ENCODE results near the gene CNTNAP5. TPM values are rescaled to one million over a fixed set of nuclear protein-coding genes. Genes with fewer than 3 reads are reported as not detected.
A peak's percentile ranks its signal among the peaks of the same experiment; 100 is the strongest.

The CNTNAP5 gene
- total and polyA plus RNA-seq, 7 donors: not detected

DNA sequence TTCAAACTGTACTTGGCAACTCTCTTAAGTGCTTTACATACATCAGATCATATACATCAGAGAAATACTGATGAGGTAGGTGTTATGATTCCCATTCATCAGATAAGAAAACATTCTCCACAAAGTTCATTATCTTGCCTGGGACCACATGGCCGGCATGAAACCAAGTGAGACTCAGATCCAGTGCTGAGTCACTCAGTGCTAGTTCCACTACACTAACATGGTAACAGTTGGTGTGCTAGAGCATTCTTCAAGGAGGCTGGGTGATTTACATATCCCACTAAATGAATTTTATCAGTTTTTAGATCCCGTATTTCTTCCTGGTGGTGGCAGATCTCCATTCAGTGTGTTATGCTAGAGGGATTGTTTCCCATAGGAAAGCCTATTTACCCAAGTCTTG is 772.0 kb downstream of the CNTNAP5 start:
- DNase-seq (no peak), ATAC-seq (no peak)
- H3K27ac ChIP-seq: no peak overlapping the region
- H3K9me3 ChIP-seq: no peaks in the 10 kb centered on the region
- intact Hi-C loops (cut with DNase I): no loop called here
- 87 to 92% (median 88%) methylated on average over 2 of the region's 2 CpGs for WGBS, 3 donors
- H3K4me3 ChIP-seq: no peak overlapping the region
- no peaks in the 10 kb centered on the region for H3K4me1 ChIP-seq
- no peaks in the 10 kb centered on the region for H3K36me3 ChIP-seq (ENCODE audit: insufficient read depth in 1 of 2, low read depth in 1 of 2)
- no peaks in the 10 kb centered on the region for H3K27me3 ChIP-seq (ENCODE audit: insufficient read depth in 3 of 3, low read length in 2 of 3)
- TF ChIP-seq, protein P1, sequence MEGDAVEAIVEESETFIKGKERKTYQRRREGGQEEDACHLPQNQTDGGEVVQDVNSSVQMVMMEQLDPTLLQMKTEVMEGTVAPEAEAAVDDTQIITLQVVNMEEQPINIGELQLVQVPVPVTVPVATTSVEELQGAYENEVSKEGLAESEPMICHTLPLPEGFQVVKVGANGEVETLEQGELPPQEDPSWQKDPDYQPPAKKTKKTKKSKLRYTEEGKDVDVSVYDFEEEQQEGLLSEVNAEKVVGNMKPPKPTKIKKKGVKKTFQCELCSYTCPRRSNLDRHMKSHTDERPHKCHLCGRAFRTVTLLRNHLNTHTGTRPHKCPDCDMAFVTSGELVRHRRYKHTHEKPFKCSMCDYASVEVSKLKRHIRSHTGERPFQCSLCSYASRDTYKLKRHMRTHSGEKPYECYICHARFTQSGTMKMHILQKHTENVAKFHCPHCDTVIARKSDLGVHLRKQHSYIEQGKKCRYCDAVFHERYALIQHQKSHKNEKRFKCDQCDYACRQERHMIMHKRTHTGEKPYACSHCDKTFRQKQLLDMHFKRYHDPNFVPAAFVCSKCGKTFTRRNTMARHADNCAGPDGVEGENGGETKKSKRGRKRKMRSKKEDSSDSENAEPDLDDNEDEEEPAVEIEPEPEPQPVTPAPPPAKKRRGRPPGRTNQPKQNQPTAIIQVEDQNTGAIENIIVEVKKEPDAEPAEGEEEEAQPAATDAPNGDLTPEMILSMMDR (IDR thresholded peaks at IDR 0.05): no peak

DNA sequence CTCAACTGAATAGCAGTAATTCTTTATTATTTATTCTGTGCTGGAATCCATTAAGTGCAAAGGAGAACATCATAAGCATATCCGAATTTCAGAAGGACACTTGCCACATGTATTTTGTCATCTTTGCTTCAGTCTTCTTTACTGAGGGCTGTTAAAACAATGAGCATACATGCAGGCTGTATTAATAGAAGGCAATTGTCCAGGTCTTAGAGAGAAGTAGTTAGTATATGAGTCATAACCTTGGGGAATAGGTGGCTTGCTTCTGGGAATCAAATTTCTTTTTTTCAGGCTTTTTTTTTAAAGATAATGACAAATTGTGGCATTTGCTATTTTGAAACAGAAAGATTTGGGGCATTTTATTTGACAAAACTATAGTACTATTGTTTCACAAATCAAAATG is 773.5 kb downstream of the CNTNAP5 start:
- H3K4me1 ChIP-seq: no peaks in the 10 kb centered on the region
- intact Hi-C loops (cut with DNase I): no loop called here
- H3K9me3 ChIP-seq: no peaks in the 10 kb centered on the region
- WGBS, 3 donors: 57 to 68% (median 58%) methylated on average over 1 of the region's 1 CpG
- no peak overlapping the region for H3K27ac ChIP-seq
- H3K4me3 ChIP-seq: no peak overlapping the region
- TF ChIP-seq, protein P1 (IDR thresholded peaks at IDR 0.05): no peak
- H3K36me3 ChIP-seq (ENCODE audit: insufficient read depth in 1 of 2, low read depth in 1 of 2): no peaks in the 10 kb centered on the region
- H3K27me3 ChIP-seq (ENCODE audit: insufficient read depth in 3 of 3, low read length in 2 of 3): no peaks in the 10 kb centered on the region
- DNase-seq (no peak), ATAC-seq (no peak)

DNA sequence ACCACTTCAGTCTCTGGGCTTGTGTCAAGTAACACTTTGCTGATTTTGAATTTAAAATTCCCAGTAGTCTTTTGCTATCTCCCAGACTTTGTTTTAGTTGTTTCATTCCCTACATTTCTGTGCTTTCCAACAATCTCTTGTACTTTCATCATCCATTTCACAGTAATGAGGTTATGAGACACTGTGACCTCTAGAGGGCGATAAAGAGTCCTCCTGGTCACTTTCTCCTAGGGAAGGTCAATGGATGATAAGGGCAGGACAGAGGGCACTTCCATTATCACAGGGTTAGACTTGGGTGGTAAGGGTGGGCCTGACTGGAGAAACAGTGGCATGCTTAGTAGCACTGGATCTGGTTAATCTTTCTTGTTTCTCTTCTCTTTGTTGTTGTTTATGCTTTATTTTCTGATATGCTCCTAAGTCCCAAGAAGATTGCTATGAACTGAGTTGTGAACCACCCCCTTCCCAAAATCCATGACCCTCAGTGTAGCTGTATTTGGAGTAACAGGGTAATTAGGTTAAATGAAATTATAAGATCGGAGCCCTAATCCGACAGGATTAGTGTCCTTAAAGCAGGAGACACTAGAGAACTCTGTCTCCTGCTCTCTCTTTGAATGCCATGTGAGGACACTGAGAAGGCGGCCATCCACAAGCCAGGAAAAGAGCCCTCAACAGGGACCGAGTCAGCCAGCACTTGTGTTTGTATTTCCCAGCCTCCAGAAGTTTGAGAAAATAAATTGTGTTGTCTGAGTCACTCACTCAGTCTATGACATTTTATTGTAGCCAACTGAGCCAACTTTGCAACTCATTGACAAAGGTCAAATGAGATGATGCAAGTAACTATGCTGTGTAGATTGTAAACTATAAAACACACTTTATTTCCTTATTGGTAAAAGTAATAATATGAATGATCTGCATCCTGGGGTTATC is 779.2 kb downstream of the CNTNAP5 start:
- TF ChIP-seq, protein P1 (IDR thresholded peaks at IDR 0.05): peak; percentile 26
- no peaks in the 10 kb centered on the region for H3K36me3 ChIP-seq (ENCODE audit: insufficient read depth in 1 of 2, low read depth in 1 of 2)
- H3K4me1 ChIP-seq: no peaks in the 10 kb centered on the region
- intact Hi-C loops (cut with DNase I): no loop called here
- H3K27ac ChIP-seq: no peak overlapping the region
- 54 to 61% (median 59%) methylated on average over 5 of the region's 5 CpGs for WGBS, 3 donors
- H3K4me3 ChIP-seq: no peak overlapping the region
- no peak for ATAC-seq
- no peaks in the 10 kb centered on the region for H3K27me3 ChIP-seq (ENCODE audit: insufficient read depth in 3 of 3, low read length in 2 of 3)
- DNase-seq: no peak
- H3K9me3 ChIP-seq: no peaks in the 10 kb centered on the region

DNA sequence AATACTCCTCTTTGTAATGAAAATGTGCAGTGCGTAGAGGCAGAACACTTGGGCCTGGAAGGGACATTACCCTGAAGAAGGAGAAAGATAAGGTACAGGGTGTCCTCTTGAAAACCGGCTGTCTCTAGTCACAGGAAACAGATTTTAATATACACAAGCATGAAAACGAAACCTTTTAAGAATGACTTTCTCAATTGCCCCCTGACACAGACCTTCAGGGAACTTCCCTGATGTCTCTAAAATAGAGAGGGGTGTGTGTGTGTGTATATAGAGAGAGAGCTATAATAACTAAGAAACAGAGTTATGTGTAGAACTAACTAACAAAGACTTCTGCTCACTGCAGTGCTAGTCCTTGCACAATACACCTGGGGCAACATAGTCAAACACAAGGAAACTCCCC is 780.0 kb downstream of the CNTNAP5 start:
- TF ChIP-seq, protein P1 (IDR thresholded peaks at IDR 0.05): no peak
- Histone ChIP-seq H3K9me3 (no peaks in the 10 kb centered on the region), H3K27me3 (ENCODE audit: insufficient read depth in 3 of 3, low read length in 2 of 3) (no peaks in the 10 kb centered on the region), H3K27ac (no peak overlapping the region), H3K36me3 (ENCODE audit: insufficient read depth in 1 of 2, low read depth in 1 of 2) (no peaks in the 10 kb centered on the region), H3K4me1 (no peaks in the 10 kb centered on the region), H3K4me3 (no peak overlapping the region)
- intact Hi-C loops (cut with DNase I): no loop called here
- 58 to 74% (median 63%) methylated on average over 3 of the region's 3 CpGs for WGBS, 3 donors
- DNase-seq (no peak), ATAC-seq (no peak)

Measured in psoas muscle (tissue), 8 donors.